Retinal pigment epithelial cell (primary cell): Measurements from ENCODE around the gene MFAP4.

Source experiments
- DNase-seq: peaks from one replicate; pipeline ENCODE4 v3.0.0-alpha.2; 2010; ENCODE audit warnings: low read depth
- H3K4me3 ChIP-seq: 2 replicates; pipeline ENCODE4 v1.5.1; 2011; ENCODE audit warnings: mild to moderate bottlenecking, low read length, control low read depth, moderate library complexity
- CTCF ChIP-seq: conservative IDR thresholded peaks from 2 replicates; pipeline ENCODE4 v1.5.1; 2011; ENCODE audit warnings: low read depth, low read length, control low read depth, inconsistent platforms

The MFAP4 gene

GRCh38 chr17:19348081-19348650 lies 38.8 kb downstream of the MFAP4 start:
- no peak for TF ChIP-seq CTCF
- H3K4me3 ChIP-seq, result no peak overlapping the region
- DNase-seq, result no peak

- DNase-seq, result no peak
- H3K4me3 ChIP-seq, result no peak overlapping the region
- TF ChIP-seq CTCF, result no peak
These were observed 39.5 kb downstream of the MFAP4 start for GRCh38 chr17:19347323-19348080.

GRCh38 chr17:19346351-19347255 lies 40.4 kb downstream of the MFAP4 start:
- DNase-seq, result no peak
- no peak overlapping the region for H3K4me3 ChIP-seq
- no peak for TF ChIP-seq CTCF

- H3K4me3 ChIP-seq, result no peak overlapping the region
- no peak for TF ChIP-seq CTCF
These were observed 41.3 kb downstream of the MFAP4 start for GRCh38 chr17:19345486-19346350.

GRCh38 chr17:19345067-19345460 lies 41.9 kb downstream of the MFAP4 start:
- no peak overlapping the region for H3K4me3 ChIP-seq
- no peak for DNase-seq
- TF ChIP-seq CTCF, result no peak

More at GRCh38 chr17:19345486-19346350, 41.3 kb downstream of the MFAP4 start:
- no peak for DNase-seq

GRCh38 chr17:19344311-19345066 lies 42.5 kb downstream of the MFAP4 start:
- no peak overlapping the region for H3K4me3 ChIP-seq
- DNase-seq, result no peak
- no peak for TF ChIP-seq CTCF
